OCI-LY7 (cell line): ENCODE data around the gene AHSA1. TPM values are rescaled to one million over a fixed set of nuclear protein-coding genes. Genes with fewer than 3 reads are reported as not detected.

Experiments used
- BruUV-seq: library from RNA; stranded (reverse); fragments of 400-500 nt; replicated peaks from 2 replicates; lab custom pipeline; 2021; lab: Mats Ljungman, UMichigan
- CTCF ChIA-PET: fragments of 300-600 bp; sonication (Branson Sonifier 250); formaldehyde crosslinking; loops from one replicate; lab custom pipeline; 2022; ENCODE audit warnings: antibody characterized with exemption; ENCODE audit not compliant: unreplicated experiment; lab: Charles Lee
- POLR2A ChIA-PET: fragments of 300-600 bp; sonication (Branson Sonifier 250); formaldehyde crosslinking; loops from one replicate; lab custom pipeline; 2022; ENCODE audit warnings: antibody characterized with exemption; lab: Charles Lee
- DNase-seq: peaks from one replicate; pipeline ENCODE4 v3.0.0-alpha.2; 2015; ENCODE audit warnings: low spot score
- H2AFZ ChIP-seq: fragments of 200-600 bp; sonication (generic), shearing (Covaris generic); 2 replicates; pipeline ENCODE4 v1.6.1; 2014; ENCODE audit warnings: mild to moderate bottlenecking, antibody characterized with exemption, low read length, moderate library complexity
- H3K27ac ChIP-seq: fragments of 200-600 bp; sonication (generic); 2 replicates; pipeline ENCODE4 v1.5.1; 2014; ENCODE audit warnings: mixed run types, low read depth, mild to moderate bottlenecking, moderate library complexity, low read length, inconsistent platforms; ENCODE audit not compliant: poor library complexity, severe bottlenecking
- H3K36me3 ChIP-seq: fragments of 200-600 bp; sonication (generic); 2 replicates; pipeline ENCODE4 v1.6.1; 2014; ENCODE audit warnings: mild to moderate bottlenecking, antibody characterized with exemption, low read length, moderate library complexity, mixed read lengths; ENCODE audit not compliant: insufficient read depth
- H3K4me1 ChIP-seq: fragments of 200-600 bp; sonication (generic); 2 replicates; pipeline ENCODE4 v1.5.1; 2014; ENCODE audit warnings: mild to moderate bottlenecking, low read length; ENCODE audit not compliant: insufficient read depth, poor library complexity, severe bottlenecking
- H3K4me2 ChIP-seq: fragments of 200-600 bp; sonication (generic); 2 replicates; pipeline ENCODE4 v1.6.1; 2014; ENCODE audit warnings: mild to moderate bottlenecking, low read length
- H3K4me3 ChIP-seq: fragments of 200-600 bp; sonication (generic); 2 replicates; pipeline ENCODE4 v1.5.1; 2014; ENCODE audit warnings: mild to moderate bottlenecking, low read depth, low read length; ENCODE audit not compliant: poor library complexity, severe bottlenecking
- H3K79me2 ChIP-seq: fragments of 200-600 bp; sonication (generic); 2 replicates; pipeline ENCODE4 v1.6.1; 2016; ENCODE audit warnings: low read depth, mild to moderate bottlenecking, low read length, moderate library complexity, mixed read lengths; ENCODE audit not compliant: insufficient read depth
- H3K9me2 ChIP-seq: fragments of 200-600 bp; sonication (generic); 2 replicates; pipeline ENCODE4 v1.6.1; 2016; ENCODE audit warnings: mild to moderate bottlenecking, low read length, mixed read lengths; ENCODE audit not compliant: insufficient read depth
- H3K9me3 ChIP-seq: fragments of 200-600 bp; sonication (generic); 2 replicates; pipeline ENCODE4 v1.6.1; 2014; ENCODE audit warnings: mild to moderate bottlenecking, mixed run types, low read length, mixed read lengths
- H4K20me1 ChIP-seq: fragments of 200-600 bp; sonication (generic); 2 replicates; pipeline ENCODE4 v1.6.1; 2014; ENCODE audit warnings: mild to moderate bottlenecking, antibody characterized with exemption, low read length, moderate library complexity, mixed read lengths; ENCODE audit not compliant: insufficient read depth
- CTCF ChIP-seq: fragments of 200-600 bp; sonication (generic); conservative IDR thresholded peaks from 2 replicates; pipeline ENCODE4 v1.5.1; 2014; ENCODE audit warnings: mild to moderate bottlenecking, antibody characterized with exemption, low read length, moderate library complexity, mixed read lengths
- EZH2phosphoT487 ChIP-seq: fragments of 200-600 bp; sonication (generic); IDR thresholded peaks from 2 replicates; pipeline ENCODE4 v1.6.1; 2018; ENCODE audit warnings: low read depth, borderline replicate concordance, mild to moderate bottlenecking, mixed run types, antibody characterized with exemption, low read length, moderate library complexity, mixed read lengths
- intact Hi-C: fragments of 100-400 bp; cut with micrococcal nuclease; formaldehyde crosslinking; loops from one replicate; pipeline ENCODE4 v1.10.0; 2022; ENCODE audit not compliant: unreplicated experiment
- total RNA-seq, 2 experiments: library from RNA; depleted of rRNA in 1 of 2; stranded (reverse); fragments of >200 nt in 1 of 2; shearing (Covaris generic) in 1 of 2; gene quantifications; 2 replicates each; pipeline ENCODE4 v1.2.3, GENCODE V29; 2014 to 2022

AHSA1 gene
- total RNA-seq, 2 experiments from 2014 or later: 182 to 269 TPM

- H3K4me2 ChIP-seq: no peak overlapping the region
- TF ChIP-seq CTCF (no peak), EZH2phosphoT487 (no peak)
- no peak for DNase-seq
- no peaks in the 10 kb centered on the region for H3K79me2 ChIP-seq
- no TSS peak for BruUV-seq
- H3K4me3 ChIP-seq: no peak overlapping the region
- H3K27ac ChIP-seq: no peak overlapping the region
- H3K9me2 ChIP-seq: no peaks in the 10 kb centered on the region
- H3K4me1 ChIP-seq: no peaks in the 10 kb centered on the region
- POLR2A ChIA-PET: interaction anchor here (0.6 to 1.3 kb wide), 3 partner anchors 8 to 681 kb away, joined by 3 to 8 read pairs (median 3); no protein-coding TSS in a partner anchor
- H4K20me1 ChIP-seq: peaks cover 4% of the 10 kb centered on the region
- CTCF ChIA-PET: interaction anchor here (0.8 kb wide), 1 partner anchor 11 kb away, joined by 3 read pairs; no protein-coding TSS in a partner anchor
- H2AFZ ChIP-seq: no peak overlapping the region
- peaks cover 68% of the 10 kb centered on the region for H3K36me3 ChIP-seq
- intact Hi-C loops: no loop called here
- no peaks in the 10 kb centered on the region for H3K9me3 ChIP-seq
Observed at GRCh38 chr14:77467801-77468200, 9.9 kb downstream of the AHSA1 start.

- no peak overlapping the region for H3K4me2 ChIP-seq
- ChIA-PET CTCF (no interaction called here), POLR2A (interaction anchor here (0.7 kb wide), 1 partner anchor 107 kb away, joined by 3 read pairs; no protein-coding TSS in a partner anchor)
- intact Hi-C loops: no loop called here
- H3K27ac ChIP-seq: no peak overlapping the region
- no peaks in the 10 kb centered on the region for H3K9me2 ChIP-seq
- H2AFZ ChIP-seq: no peak overlapping the region
- BruUV-seq: TSS peak; percentile 70
- H3K36me3 ChIP-seq: peaks cover 56% of the 10 kb centered on the region
- DNase-seq: no peak
- no peaks in the 10 kb centered on the region for H3K9me3 ChIP-seq
- no peak overlapping the region for H3K4me3 ChIP-seq
- TF ChIP-seq EZH2phosphoT487 (no peak), CTCF (no peak)
- no peaks in the 10 kb centered on the region for H3K4me1 ChIP-seq
- peaks cover 4% of the 10 kb centered on the region for H4K20me1 ChIP-seq
- no peaks in the 10 kb centered on the region for H3K79me2 ChIP-seq
Observed at GRCh38 chr14:77469067-77469505, 11.2 kb downstream of the AHSA1 start.

- peaks cover 51% of the 10 kb centered on the region for H3K36me3 ChIP-seq
Observed at GRCh38 chr14:77469539-77469938, 11.6 kb downstream of the AHSA1 start.

More at GRCh38 chr14:77469539-77469938, 11.6 kb downstream of the AHSA1 start:
- no peak overlapping the region for H3K4me3 ChIP-seq
- ChIA-PET POLR2A (no interaction called here), CTCF (no interaction called here)
- no peaks in the 10 kb centered on the region for H3K4me1 ChIP-seq
- no peaks in the 10 kb centered on the region for H3K9me2 ChIP-seq
- H2AFZ ChIP-seq: no peak overlapping the region
- peaks cover 4% of the 10 kb centered on the region for H4K20me1 ChIP-seq
- TF ChIP-seq CTCF: no peak
- no peak for TF ChIP-seq EZH2phosphoT487
- no peaks in the 10 kb centered on the region for H3K9me3 ChIP-seq
- intact Hi-C loops: no loop called here
- no peaks in the 10 kb centered on the region for H3K79me2 ChIP-seq
- no peak overlapping the region for H3K27ac ChIP-seq
- no peak for DNase-seq
- BruUV-seq: no TSS peak
- H3K4me2 ChIP-seq: no peak overlapping the region
